ENCODE measurements around the gene FGF3.

The FGF3 gene

GRCh38 chr11:69815973-69816372 is 3.2 kb downstream of the FGF3 start:
- TF ChIP-seq CTCF (conservative IDR thresholded peaks at IDR 0.05) = no peak
- H3K27ac ChIP-seq = no peak overlapping the region

GRCh38 chr11:69814902-69815301 is 4.3 kb downstream of the FGF3 start:
- no peak overlapping the region for H3K27ac ChIP-seq
- TF ChIP-seq CTCF (conservative IDR thresholded peaks at IDR 0.05) = no peak

- no peak overlapping the region for H3K27ac ChIP-seq
- TF ChIP-seq CTCF (conservative IDR thresholded peaks at IDR 0.05) = no peak
Observed at GRCh38 chr11:69814411-69814810, 4.8 kb downstream of the FGF3 start.

- H3K27ac ChIP-seq = no peak overlapping the region
- TF ChIP-seq CTCF (conservative IDR thresholded peaks at IDR 0.05) = no peak
Observed at GRCh38 chr11:69813839-69814238, 5.4 kb downstream of the FGF3 start.

DNA sequence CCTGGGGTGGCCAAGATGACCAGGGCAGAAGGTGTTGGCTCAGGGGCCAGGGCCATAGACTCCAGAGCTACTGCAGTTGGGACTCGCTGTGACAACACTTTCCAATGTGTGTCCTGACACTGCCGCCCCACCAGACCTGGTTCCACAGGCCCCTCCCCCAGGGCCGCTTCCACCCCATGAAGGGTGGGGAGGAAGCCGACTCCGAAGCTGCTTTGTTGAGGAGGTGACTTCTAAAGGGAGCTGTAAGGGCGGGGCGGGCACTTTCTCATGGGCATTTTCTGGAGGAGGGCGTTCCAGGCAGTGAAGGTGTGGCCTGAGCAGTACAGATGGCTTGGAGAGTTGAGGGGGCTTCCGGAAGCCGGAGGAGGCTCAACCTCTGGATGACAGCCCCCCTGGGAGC is 6.3 kb downstream of the FGF3 start:
- no peak overlapping the region for H3K27ac ChIP-seq
- TF ChIP-seq CTCF (conservative IDR thresholded peaks at IDR 0.05) = no peak

DNA sequence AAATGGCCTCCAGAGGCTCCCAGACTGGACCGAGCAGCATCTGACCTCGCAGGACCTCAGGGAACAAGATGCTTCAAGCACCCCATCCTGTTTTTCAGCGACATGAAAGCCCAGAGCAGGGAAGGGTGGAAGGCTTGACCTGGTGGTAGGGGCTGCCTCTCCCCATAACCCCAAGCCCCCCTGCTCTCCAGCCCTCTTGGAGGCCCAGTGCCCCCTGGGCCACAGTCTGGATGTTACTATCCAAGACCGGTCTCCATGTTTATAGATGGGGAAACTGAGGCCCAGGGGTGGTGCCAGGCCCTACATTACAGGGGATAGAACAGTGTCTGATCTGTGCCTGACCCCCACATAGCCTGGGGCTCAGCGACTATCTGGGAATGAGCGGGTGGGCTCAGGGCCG is 7.0 kb downstream of the FGF3 start:
- no peak overlapping the region for H3K27ac ChIP-seq
- TF ChIP-seq CTCF (conservative IDR thresholded peaks at IDR 0.05) = no peak

- no peak for TF ChIP-seq CTCF (conservative IDR thresholded peaks at IDR 0.05)
- H3K27ac ChIP-seq = no peak overlapping the region
Observed at GRCh38 chr11:69811431-69811830, 7.8 kb downstream of the FGF3 start.
